ENCODE measurements around the gene ZFC3H1.
"Not testable (repeated sequence)": the region's sequence is repeated elsewhere in the genome, so short reads cannot be mapped to it uniquely, and the experiment has no call there.

ZFC3H1 gene

DNA sequence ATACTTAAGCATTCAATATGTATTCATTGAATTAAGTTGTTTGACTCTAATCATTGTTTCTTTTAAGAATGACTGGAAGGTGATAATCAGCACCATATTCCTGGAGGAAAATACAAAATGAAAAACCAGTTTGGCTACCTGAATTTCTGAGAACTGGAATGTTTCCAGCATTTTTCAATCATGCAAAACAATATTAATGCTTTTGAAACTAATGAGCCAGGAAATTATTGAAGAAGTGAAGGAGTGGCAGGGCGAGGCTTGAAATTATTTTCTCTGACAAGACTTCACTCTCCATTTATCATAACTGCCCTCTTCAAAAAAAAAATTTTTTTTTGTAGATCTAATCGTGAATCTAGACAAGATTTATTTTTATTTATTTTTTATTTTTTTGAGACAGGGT, 41.3 kb upstream of the ZFC3H1 start:
- no peaks in the 10 kb centered on the region for H3K36me3 ChIP-seq (ENCODE audit: low read length)
- H3K4me2 ChIP-seq (ENCODE audit: low read depth, low read length, poor library complexity, severe bottlenecking) = no peak overlapping the region
- H3K9me2 ChIP-seq (replicated peaks; ENCODE audit: insufficient read depth, low read length) = no peaks in the 10 kb centered on the region
- no peak overlapping the region for H3K4me3 ChIP-seq (ENCODE audit: insufficient read depth, low read length, poor library complexity, severe bottlenecking)
- TF ChIP-seq, protein P1, sequence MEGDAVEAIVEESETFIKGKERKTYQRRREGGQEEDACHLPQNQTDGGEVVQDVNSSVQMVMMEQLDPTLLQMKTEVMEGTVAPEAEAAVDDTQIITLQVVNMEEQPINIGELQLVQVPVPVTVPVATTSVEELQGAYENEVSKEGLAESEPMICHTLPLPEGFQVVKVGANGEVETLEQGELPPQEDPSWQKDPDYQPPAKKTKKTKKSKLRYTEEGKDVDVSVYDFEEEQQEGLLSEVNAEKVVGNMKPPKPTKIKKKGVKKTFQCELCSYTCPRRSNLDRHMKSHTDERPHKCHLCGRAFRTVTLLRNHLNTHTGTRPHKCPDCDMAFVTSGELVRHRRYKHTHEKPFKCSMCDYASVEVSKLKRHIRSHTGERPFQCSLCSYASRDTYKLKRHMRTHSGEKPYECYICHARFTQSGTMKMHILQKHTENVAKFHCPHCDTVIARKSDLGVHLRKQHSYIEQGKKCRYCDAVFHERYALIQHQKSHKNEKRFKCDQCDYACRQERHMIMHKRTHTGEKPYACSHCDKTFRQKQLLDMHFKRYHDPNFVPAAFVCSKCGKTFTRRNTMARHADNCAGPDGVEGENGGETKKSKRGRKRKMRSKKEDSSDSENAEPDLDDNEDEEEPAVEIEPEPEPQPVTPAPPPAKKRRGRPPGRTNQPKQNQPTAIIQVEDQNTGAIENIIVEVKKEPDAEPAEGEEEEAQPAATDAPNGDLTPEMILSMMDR (IDR thresholded peaks at IDR 0.05; ENCODE audit: insufficient read depth, low read length, poor library complexity, severe bottlenecking) = no peak
- TF ChIP-seq EZH2phosphoT487 (conservative IDR thresholded peaks at IDR 0.05; ENCODE audit: low read length) = no peak
- no peaks in the 10 kb centered on the region for H4K20me1 ChIP-seq (ENCODE audit: low read depth, low read length)
- H3K9ac ChIP-seq (ENCODE audit: low read length) = no peak overlapping the region
- no peaks in the 10 kb centered on the region for H3F3A ChIP-seq (ENCODE audit: insufficient read depth)
- no peak overlapping the region for H3K27ac ChIP-seq (ENCODE audit: low read depth, low read length)
- no peaks in the 10 kb centered on the region for H3K79me2 ChIP-seq (ENCODE audit: insufficient read depth, low read length)
- no peaks in the 10 kb centered on the region for H3K27me3 ChIP-seq (ENCODE audit: low read length)
- H3K9me3 ChIP-seq (ENCODE audit: insufficient read depth, low read length) = no peaks in the 10 kb centered on the region
- H2AFZ ChIP-seq (ENCODE audit: low read depth, low read length, severe bottlenecking) = no peak overlapping the region

DNA sequence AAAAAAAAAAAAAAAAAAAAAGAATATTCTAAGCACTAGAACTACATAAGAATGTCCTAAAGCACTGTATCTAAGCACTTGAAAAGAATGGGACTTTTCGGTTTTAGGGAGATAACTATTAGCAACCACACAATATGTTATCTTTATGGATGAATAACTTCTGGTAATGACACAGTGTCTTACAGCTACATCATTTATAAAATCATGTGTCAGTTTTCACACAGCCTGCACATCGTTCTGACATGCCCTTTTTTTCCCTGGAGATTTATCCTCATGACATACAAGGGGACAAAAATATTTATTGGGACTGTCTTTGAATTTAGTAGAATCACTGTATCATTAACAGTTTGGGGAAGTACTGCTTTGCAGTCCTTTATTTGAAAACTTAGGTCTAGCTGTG, 39.6 kb upstream of the ZFC3H1 start:
- TF ChIP-seq, protein P1 (IDR thresholded peaks at IDR 0.05; ENCODE audit: insufficient read depth, low read length, poor library complexity, severe bottlenecking) = no peak
- TF ChIP-seq EZH2phosphoT487 (conservative IDR thresholded peaks at IDR 0.05; ENCODE audit: low read length) = no peak
- Histone ChIP-seq H2AFZ (ENCODE audit: low read depth, low read length, severe bottlenecking) (no peak overlapping the region), H3K4me2 (ENCODE audit: low read depth, low read length, poor library complexity, severe bottlenecking) (no peak overlapping the region), H3K9ac (ENCODE audit: low read length) (no peak overlapping the region), H3K79me2 (ENCODE audit: insufficient read depth, low read length) (no peaks in the 10 kb centered on the region), H3K9me2 (replicated peaks; ENCODE audit: insufficient read depth, low read length) (no peaks in the 10 kb centered on the region), H3K4me3 (ENCODE audit: insufficient read depth, low read length, poor library complexity, severe bottlenecking) (no peak overlapping the region), H3K9me3 (ENCODE audit: insufficient read depth, low read length) (no peaks in the 10 kb centered on the region), H3K36me3 (ENCODE audit: low read length) (no peaks in the 10 kb centered on the region), H4K20me1 (ENCODE audit: low read depth, low read length) (no peaks in the 10 kb centered on the region), H3F3A (ENCODE audit: insufficient read depth) (no peaks in the 10 kb centered on the region), H3K27ac (ENCODE audit: low read depth, low read length) (no peak overlapping the region), H3K27me3 (ENCODE audit: low read length) (no peaks in the 10 kb centered on the region)

DNA sequence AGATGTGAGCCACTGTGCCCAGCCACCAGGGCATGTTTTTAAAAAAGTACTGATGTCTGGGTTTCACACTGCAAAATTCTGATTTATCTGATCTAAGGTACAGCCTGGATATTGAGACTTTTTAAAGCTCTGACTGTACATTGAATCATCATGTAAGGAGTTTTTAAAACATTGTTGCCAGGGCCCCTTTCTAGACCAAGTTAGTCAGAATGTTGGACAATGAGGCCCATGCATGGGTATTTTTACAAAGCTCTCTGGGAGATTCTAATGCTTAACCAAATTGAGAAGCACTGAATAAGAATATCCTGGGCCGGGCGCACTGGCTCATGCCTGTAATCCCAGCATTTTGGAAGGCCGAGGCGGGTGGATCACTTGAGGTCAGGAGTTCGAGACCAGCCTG, 38.9 kb upstream of the ZFC3H1 start:
- TF ChIP-seq, protein P1 (IDR thresholded peaks at IDR 0.05; ENCODE audit: insufficient read depth, low read length, poor library complexity, severe bottlenecking) = no peak
- no peak for TF ChIP-seq EZH2phosphoT487 (conservative IDR thresholded peaks at IDR 0.05; ENCODE audit: low read length)
- H4K20me1 ChIP-seq (ENCODE audit: low read depth, low read length) = no peaks in the 10 kb centered on the region
- no peaks in the 10 kb centered on the region for H3F3A ChIP-seq (ENCODE audit: insufficient read depth)
- no peaks in the 10 kb centered on the region for H3K27me3 ChIP-seq (ENCODE audit: low read length)
- H3K9me2 ChIP-seq (replicated peaks; ENCODE audit: insufficient read depth, low read length) = no peaks in the 10 kb centered on the region
- no peaks in the 10 kb centered on the region for H3K79me2 ChIP-seq (ENCODE audit: insufficient read depth, low read length)
- no peak overlapping the region for H3K4me3 ChIP-seq (ENCODE audit: insufficient read depth, low read length, poor library complexity, severe bottlenecking)
- no peak overlapping the region for H3K9ac ChIP-seq (ENCODE audit: low read length)
- peaks cover 4% of the 10 kb centered on the region; the same call in 1 of the 2 replicates for H3K36me3 ChIP-seq (ENCODE audit: low read length)
- no peak overlapping the region for H3K27ac ChIP-seq (ENCODE audit: low read depth, low read length)
- H3K4me2 ChIP-seq (ENCODE audit: low read depth, low read length, poor library complexity, severe bottlenecking) = no peak overlapping the region
- H2AFZ ChIP-seq (ENCODE audit: low read depth, low read length, severe bottlenecking) = no peak overlapping the region
- no peaks in the 10 kb centered on the region for H3K9me3 ChIP-seq (ENCODE audit: insufficient read depth, low read length)

DNA sequence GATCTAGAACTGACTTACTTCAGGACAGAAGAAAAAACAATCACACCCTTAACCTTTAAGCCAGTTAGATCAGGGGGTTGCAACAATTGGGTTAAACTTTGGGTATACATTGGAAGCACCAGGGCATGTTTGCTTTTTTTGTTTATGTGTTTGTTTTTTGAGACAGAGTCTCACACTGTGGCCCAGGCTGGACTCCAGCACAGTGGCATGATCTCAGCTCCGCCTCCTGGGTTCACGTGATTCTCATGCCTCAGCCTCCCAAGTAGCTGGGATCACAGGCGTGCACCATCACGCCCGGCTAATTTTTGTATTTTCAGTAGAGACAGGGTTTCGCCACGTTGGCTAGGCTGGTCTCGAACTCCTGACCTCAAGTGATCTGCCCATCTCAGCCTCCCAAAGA, 38.5 kb upstream of the ZFC3H1 start:
- not testable (repeated sequence) for H3K4me2 ChIP-seq (ENCODE audit: low read depth, low read length, poor library complexity, severe bottlenecking); H3K79me2 ChIP-seq (ENCODE audit: insufficient read depth, low read length); H2AFZ ChIP-seq (ENCODE audit: low read depth, low read length, severe bottlenecking); H3K27me3 ChIP-seq (ENCODE audit: low read length); H3F3A ChIP-seq (ENCODE audit: insufficient read depth); H3K36me3 ChIP-seq (ENCODE audit: low read length); H3K9me2 ChIP-seq (replicated peaks; ENCODE audit: insufficient read depth, low read length); H4K20me1 ChIP-seq (ENCODE audit: low read depth, low read length); H3K4me3 ChIP-seq (ENCODE audit: insufficient read depth, low read length, poor library complexity, severe bottlenecking); H3K9me3 ChIP-seq (ENCODE audit: insufficient read depth, low read length); H3K27ac ChIP-seq (ENCODE audit: low read depth, low read length); H3K9ac ChIP-seq (ENCODE audit: low read length)
